SHP77 (cell line): ENCODE measurements around the gene CSRP1.
"Not testable (repeated sequence)": the region's sequence is repeated elsewhere in the genome, so short reads cannot be mapped to it uniquely, and the experiment has no call there.

Experiments
- DNase-seq, 2 experiments: peaks; one replicate each; lab custom pipeline; 2025; lab: John Stamatoyannopoulos, UW

Gene CSRP1

DNA sequence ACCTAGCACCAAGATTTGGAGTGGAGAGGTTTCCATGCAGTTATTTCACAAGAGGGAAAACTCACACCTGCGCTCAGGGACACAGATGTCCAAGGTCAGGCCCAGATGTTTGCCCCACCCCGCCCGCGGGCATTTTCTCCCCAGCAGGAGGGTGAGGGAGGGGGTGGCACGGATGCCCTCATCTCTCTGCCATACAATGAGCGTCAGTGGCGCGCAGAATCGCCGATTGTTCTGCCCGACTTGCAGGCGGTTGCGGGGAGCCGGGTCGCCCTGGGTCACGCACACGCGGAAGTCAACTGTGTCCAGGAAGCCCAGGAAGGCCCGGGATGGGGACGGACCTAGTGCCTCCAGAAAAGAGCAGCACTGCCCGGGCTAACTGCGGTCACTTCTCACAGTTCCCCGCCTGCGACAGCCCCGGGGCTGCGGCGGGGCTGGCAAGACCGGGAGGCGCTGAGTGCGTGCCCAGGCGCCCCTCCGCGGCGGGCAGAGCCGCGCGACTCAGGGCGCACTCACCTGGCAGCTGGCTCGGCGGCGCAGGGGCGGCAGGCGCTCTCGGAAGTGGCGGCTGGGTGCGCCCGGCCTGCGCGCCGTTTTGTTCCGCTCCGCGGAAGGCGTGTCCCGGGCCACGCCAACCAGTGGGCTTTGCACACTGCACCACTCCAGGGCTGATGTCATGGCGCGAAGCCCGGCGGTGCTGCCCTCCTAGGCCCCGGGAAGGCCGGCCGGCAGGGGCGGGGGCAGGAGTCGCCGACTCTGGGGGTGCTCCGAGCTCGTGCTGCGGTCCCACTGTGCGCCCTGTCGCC is at the start of gene CSRP1:
CSRP1 (minus strand) TSS at position 567 of the 803 bp plus-strand sequence. CDS start 10,820 bp downstream, outside the sequence.
- DNase-seq: peak; percentile 53 to 84

DNA sequence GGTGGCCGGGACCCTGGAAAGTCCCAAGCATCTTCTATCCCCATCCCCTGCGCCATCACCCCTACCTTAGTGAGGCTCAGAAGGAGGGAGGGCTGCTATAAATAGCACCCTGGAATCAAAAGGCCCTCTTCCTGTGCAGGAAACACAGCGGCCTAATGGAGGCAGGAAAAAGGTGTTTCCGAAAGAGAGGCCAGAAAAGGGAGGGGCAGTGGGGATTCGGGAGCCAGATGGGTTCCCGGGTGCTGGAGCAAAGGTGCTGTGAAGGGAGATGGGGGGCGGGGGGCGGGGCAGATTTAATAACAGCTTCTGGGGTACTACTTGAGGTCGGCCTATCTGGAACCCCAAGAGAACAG is 48.6 kb upstream of the CSRP1 start:
- no peak for DNase-seq

DNA sequence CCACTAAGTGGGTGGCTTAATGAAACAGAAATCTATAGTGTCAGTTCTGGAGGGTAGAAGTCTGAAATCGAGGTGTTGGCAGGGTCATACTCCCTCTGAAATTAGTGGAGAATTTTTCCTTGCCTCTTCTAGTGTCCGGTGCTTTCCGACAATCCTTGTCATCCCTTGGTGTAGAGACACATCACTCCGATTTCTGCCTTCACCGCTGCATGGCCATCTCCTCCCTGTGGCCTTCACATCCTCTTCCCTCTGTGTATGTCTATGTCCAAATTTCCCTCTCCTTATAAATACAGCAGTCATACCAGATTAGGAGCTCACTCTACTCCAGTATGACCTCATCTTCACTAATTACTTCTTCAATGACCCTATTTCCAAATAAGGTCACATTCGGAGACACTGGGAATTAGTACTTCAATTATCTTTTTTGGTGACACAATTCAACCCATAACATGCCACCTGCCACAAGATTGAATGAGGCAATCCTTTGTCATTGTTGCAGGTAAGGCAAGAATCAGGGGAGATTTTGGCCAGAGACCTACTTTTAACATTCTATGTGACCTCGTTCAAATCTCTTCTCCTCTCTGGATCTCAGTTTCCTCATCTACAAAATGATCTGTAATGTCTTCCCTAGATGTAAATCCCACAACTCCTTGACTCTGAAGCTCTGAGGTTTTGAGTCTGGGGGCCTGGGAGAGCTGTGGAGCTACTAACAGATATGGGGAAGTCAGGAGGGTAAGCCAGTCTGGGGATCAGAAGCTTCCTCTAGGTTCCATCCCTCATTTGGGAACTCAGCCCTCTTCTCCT is 48.1 kb upstream of the CSRP1 start:
- no peak for DNase-seq

DNA sequence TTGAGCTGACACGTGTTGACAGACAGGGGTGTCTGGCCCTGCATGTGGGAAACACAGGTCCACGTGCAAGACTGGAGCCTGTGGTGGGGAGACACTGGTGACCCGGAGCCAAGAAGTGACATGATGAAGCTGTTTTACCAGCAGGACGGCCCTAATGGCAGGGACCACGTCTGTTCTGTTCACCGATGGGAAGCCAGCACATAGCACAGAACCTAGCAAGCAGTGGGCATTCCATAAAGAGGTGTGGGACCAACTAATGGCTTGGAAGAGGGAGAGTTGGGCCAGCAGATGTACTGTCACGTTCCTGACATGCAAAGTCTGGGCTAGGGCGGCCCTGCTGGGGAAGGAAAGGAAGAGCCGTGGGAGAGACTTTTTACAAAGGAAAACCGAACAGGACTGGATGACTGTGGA is 47.3 kb upstream of the CSRP1 start:
- no peak for DNase-seq

DNA sequence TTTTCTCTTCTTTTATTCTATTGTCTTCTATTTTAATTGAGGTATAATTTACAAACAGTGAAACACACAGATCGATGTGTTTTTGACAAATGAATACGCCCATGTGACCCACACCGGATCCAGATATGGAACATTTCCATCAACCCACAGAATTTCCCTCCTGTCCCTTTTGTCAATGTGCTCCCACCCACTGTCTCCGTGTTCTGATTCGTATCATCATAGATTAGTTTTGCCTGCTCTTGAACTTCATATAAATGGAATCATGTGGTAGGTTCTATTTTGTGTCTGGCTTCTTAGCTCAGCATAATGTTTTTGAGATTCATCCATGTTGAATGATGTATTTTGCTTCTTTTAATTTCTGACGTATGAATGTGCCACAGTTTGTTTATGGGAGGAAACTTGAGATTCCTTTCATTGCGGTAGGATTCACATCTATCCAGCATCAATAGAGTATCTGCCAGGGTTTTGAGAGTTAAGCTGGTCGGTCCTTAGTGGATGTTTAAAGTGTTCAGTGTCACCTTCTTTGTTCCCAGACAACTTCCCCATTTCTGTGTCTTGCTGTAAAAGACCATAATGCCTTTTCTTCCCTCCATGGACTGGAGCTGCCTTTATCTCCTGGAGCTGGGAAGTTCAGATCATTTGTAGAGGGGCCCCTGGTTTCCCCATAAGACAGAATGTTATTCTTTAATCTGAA is 46.7 kb upstream of the CSRP1 start:
- DNase-seq: no peak

DNA sequence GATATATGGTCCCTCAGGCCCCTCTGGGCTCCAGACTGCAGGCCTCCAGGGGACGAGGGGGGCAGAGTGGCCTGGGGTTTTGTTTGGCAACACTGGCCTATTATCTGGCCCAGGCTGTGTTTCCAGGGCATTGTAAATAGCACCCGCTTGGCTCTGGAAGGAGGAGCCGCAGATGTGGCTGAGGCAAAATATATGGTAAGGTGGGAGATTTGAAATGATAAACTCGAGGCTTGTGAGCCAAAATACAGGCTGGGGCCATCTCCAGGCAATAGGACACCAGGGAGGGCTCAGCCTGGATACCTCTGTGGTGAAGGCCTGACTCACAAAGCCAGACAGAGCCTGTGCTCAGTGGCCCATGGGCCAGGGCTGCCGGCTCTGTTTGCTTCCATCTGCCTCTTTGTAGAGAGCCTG is 46.0 kb upstream of the CSRP1 start:
- DNase-seq: no peak

DNA sequence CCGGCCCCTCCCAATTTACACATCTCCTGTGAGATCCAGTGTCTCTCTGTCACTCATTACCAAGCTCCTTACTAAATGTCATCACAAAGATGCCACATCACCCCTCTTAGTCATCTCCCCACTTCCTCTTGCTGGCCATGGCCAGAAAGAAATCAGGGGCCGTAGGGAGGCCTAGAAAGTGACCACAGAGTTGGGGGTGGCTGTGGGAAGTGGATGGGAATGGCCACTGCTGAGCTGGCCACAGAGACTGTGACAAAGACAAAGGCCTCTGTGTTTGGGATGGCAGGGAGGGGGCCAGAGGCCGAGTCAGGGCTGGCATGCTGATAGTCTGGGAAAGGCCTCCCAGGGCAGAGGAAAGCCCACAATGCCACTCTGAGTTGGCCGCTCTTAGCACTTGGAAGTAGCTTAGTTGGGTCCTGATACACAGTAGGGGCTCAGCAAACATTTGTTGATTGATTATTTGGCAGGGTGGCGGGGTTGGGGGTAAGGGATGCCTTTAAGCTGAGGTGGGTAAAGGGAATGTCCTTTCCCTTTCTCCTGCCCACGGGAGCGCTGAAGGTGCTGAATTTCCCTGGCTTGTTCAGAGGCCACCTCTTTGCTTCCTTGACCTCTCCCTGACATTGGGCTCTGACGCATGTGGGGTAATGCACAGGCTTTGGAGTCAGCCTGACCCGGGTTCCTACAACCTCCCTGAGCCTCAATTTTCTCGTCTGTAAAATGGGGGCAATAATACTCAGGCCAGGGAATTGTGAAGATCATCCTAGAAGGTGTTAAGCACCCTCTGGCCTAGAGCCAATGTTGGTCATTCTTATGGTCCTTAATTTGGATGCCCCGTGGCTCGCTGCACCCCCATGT is 45.2 kb upstream of the CSRP1 start:
- no peak for DNase-seq

DNA sequence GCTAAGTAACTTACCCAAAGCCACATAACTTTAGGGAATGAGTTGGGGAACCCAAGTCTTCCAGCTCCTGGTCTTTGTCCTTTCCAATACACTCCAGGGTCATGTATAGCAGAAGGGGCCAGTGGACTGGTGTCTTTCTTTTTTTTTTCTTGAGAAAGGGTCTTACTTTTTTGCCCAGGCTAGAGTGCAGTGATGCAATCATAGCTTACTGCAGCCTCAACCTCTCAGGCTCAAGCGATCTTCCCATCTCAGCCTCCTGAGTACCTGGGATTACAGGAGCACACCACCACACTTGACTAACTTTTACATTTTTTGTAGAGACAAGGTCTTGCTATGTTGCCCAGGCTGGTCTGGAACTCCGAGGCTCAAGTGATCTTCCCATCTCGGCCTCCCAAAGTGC is 44.2 kb upstream of the CSRP1 start:
- no peak for DNase-seq

DNA sequence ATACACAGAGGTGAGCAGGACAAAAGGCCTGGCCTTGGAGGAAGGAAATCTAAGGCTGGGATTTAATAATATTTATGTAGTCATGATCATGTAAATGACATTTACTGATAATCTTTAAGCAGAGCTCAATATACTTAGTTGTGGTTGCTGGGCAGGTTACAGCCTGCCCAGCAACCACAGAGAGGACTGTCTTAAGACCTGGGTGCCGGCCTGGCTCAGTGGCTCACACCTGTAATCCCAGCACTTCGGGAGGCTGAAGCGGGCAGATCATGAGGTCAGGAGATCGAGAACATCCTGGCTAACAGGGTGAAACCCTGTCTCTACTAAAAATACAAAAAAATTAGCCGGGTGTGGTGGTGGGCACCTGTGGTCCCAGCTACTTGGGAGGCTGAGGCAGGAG is 42.6 kb upstream of the CSRP1 start:
- not testable (repeated sequence) for DNase-seq

DNA sequence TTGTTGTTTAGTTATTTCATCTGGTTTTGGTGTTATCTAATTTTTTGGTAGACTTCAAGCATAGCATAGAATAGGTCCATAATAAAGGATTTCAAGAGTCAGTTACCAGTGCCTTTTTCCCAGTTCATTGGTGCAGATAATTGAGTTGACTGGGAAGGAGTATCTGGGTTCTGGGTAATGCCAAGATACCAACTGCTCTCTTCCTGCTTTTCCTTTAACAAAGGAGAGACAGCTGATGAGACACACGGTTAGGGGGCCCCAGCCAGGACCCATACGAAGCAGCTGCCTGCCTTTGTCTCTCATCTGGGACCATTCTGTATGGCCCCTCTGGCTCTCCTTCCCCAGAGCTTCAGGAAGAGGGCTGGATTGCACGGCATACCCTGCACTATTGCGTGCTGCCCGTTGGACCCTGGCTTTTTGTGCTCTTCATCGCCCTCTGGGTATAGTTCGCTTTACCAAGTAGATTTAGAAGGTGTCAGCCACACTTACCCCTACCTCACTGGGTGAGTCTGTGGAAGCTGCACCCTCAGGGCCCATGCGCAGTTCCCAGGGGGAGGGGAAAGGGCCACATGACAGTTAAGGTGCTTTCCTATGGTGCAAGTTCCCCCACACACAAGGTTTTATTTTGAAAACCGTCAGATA is 39.0 kb upstream of the CSRP1 start:
- peak; percentile 53 to 61 for DNase-seq

DNA sequence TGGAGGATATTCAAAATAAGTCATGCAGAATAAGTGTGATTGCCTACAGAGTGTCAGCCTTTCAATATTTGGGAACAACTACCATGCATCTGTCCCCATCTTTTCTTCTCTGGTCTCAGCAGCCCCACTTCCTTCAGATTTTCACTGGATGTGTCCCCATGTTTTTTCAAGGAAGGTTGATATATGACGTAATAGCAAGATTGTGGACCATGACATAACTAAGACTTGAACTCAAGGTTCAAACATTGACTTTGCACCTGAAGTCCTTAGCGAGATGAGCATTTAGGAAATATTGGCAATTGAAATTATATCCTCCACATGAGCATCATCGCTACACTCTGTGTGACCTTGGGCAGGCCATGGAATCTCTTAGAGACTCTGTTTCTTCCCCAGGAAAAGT is 37.8 kb upstream of the CSRP1 start:
- no peak for DNase-seq

DNA sequence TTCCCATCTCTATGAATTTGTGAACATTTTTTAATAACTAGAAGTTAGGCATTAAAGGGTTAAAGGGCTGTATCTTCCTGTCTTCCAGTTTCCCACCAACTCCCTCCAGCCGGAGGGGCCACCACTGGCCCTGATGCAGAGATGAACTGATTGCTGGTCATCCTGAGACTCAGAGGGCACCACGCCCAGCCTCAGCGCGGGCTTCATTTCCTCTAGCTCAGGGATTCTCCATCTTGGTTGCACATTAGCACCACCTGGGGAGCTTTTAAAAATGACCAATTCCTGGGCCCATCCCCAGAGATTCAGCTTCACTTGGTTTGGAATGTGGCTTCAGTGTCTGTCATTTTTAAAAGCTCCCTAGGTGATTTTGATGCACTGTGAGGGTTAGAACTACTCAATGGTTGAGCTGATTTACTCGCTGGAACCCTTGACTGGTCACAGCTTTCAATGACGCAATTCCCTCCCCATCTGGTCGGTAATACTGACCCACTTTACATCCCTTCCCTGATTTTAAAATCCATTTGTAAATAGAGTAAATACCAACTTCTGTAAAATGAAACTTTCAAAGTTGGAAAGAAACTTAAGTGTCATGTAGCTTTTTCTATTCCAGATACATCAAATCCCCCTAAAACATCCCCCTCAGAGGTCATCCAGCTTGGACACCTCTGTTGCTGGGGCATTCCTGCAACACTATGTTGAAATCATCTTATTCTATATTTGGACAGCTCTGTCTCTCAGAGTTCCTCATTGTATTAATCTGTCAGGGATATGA is 37.1 kb upstream of the CSRP1 start:
- DNase-seq: no peak

DNA sequence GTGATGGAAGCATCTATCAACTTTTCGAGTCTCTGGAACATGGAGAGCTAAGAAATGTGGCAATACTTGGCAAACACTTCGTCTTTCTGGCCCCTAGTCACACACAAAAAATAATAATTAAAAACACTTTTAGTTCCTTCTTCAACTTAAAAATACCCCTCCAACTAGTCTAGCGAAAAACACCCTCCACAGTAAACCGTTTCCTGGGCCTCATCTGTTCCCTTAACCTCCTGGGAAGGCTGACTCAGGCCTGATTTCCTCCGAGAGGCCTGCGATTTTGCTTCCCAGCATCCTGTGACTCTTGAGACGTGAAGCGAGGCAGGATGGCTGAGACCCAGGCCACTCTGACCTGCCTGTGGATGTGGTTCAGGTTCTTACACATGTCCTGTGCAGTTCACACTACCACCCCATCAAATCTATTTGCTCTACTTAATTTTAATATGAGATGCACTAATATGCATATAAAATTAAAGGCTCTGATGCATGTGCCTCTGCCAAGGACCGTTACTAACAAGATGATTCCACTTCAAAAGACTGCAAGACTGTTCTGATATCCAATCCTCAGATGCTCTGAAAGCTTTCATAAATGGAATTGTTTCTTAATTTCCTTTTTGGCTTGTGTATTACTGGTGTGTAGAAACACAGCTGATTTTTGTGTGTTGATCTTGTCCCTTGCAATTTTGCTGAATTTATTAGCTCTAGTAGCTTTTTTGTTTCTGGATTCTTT is 35.5 kb upstream of the CSRP1 start:
- DNase-seq: no peak

DNA sequence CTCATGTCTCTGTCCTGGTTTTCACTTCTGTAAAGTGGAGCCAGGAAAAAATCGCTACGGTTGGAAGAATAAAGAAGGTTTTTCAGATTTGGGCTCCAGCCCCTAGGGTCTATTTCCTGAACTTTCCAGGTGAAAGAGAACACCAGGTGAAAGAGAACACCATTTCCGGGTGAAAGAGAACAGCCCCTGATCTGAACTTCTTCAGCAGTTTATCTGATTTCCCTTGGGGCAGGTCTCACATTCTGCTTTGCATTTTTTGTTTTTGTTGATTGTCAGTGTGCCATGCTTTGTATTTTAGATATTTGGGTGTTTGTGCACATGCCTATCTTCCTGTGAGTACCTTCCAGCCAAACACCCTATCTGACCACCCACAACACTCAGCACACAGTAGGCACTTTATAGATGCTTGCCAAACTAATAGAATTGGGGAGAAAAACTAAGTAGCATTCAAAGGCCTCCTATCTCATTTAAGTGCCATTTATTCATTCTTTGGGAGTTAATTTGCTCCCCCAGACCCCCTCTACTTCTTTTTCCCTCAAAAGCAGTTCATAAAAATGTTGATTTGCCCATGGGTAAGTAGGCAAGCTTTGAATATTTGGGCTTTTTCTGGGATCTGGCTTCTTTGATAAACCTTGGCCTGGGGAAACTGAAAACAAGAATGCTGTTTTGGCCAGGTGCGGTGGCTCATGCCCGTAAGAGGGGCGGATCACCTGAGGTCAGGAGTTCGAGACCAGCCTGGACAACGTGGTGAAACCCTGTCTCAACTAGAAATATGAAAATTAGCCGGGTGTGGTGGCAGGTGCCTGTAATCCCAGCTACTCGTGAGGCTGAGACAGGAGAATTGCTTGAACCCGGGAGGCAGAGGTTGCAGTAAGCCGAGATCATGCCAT is 34.2 kb upstream of the CSRP1 start:
- no peak for DNase-seq

DNA sequence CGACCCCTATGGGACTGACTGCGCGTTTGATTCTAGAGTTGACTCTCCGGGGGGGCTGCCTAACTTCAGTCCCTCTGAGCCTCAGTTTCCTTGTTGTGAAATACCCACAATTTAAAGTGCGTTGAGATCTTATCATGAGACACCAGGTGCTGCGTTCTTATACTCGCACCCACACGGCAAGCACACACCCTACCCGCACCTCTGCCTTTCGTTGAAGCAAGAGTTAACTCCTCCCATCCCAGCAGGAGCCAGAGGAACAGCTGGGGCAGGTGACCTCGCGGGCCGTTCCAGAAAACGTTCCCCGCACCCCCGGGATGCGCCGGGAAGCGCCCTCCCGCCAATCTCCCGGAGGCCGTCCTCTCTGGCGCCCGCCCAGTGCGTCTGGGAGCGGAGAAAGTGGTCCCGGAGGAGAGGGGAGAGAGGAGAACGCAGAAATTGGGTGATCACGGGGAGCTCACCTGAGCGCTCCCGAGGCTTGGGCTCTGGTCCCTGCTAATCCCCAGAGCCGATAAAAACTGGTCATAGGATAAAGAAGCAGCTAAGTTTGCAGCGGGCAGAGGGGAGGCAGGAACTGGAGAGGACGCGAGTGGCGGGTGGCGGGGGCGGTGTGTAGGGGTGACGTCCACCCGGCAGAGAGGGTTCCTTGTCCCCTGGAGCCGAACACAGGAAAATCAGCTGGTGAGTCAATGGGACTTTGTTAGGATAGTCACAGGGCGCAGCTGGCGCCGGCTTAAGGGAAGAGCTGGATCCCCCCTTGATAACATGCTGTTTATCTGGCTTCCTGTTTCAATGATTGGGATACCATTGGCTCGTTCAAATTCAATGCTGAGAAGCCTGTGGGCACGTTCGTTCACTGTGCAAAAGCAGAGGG is 32.9 kb upstream of the CSRP1 start:
- peak; percentile 58 to 62 for DNase-seq

DNA sequence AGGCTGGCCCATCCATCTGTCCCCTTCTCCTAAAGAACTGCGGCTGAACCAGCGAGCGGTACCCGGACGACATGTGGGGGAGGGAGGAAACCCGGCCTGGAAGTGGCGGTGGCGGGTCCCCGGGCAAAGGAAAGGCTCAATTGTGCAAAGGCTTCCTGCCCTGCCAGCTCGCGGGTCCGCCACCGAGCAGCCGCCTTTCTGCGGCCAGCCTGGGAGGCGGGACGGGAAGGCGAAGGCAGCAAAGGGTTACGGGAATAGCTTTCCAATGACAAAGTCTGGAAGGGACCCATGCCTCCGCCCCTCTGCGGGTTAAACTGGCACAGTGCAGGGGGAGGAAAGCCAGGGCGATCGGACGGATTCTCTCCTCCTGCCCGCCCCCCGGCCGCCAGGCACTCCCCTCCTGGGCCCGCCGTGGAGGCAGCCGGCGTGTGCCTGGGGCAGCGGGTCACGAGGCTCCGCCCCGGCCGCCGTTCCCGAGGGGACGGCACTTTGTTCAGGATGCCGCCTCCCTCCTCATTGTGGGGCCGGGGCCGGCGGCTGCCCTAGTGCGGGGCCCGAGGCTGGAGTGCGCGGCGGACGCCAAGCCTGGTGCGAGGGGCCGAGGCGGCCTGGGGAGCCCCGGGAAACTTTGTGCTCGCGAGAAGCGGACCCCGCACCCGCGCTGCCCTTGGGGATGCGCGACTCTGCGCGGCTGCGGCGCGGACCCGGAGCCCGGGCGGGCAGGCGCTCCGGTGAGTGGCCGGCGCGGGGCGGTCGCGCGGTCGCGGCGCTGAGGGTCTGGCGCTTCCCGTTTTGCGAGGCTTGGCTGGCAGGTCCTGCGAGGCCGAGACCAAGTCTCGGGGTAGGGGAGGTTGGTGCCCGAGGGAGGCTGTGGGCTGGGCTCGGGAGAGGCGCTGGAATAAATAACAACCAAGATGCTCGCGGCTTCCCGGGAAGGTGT is 32.0 kb upstream of the CSRP1 start, which contains the start of gene NAV1:
NAV1 (plus strand) TSS at position 516 of the 940 bp plus-strand sequence. CDS start 83,758 bp downstream, outside the sequence.
- peak; percentile 18 to 64 for DNase-seq
